Measurements from ENCODE around the gene NLRP9. TPM values are rescaled to one million over a fixed set of nuclear protein-coding genes. Genes with fewer than 3 reads are reported as not detected.

The NLRP9 gene
- total RNA-seq, 4 donors from 2014 or later = not detected

- TF ChIP-seq EP300 (IDR thresholded peaks at IDR 0.05) (no peak), POLR2A (IDR thresholded peaks at IDR 0.05) (no peak), CTCF (IDR thresholded peaks at IDR 0.05) (no peak), POLR2AphosphoS5 (IDR thresholded peaks at IDR 0.05) (no peak)
- WGBS = 88% methylated on average over 29 of the region's 29 CpGs
- Histone ChIP-seq H3K9me3 (no peaks in the 10 kb centered on the region), H3K36me3 (peaks cover 87% of the 10 kb centered on the region), H3K27ac (no peak overlapping the region), H3K27me3 (no peaks in the 10 kb centered on the region), H3K4me1 (peaks cover 8% of the 10 kb centered on the region), H3K4me3 (no peak overlapping the region)
- DNase-seq (ENCODE audit: low spot score in 2 of 2) = no peak
Observed at GRCh38 chr19:55686311-55687050, 51.7 kb downstream of the NLRP9 start.

- H3K4me3 ChIP-seq = no peak overlapping the region
- peaks cover 86% of the 10 kb centered on the region for H3K36me3 ChIP-seq
- no peaks in the 10 kb centered on the region for H3K27me3 ChIP-seq
- no peak for DNase-seq (ENCODE audit: low spot score in 2 of 2)
- H3K9me3 ChIP-seq = no peaks in the 10 kb centered on the region
- 95% methylated on average over 6 of the region's 6 CpGs for WGBS
- no peak overlapping the region for H3K27ac ChIP-seq
- no peak for TF ChIP-seq CTCF (IDR thresholded peaks at IDR 0.05)
- no peak for TF ChIP-seq POLR2AphosphoS5 (IDR thresholded peaks at IDR 0.05)
- no peak for TF ChIP-seq POLR2A (IDR thresholded peaks at IDR 0.05)
- TF ChIP-seq EP300 (IDR thresholded peaks at IDR 0.05) = no peak
- peaks cover 9% of the 10 kb centered on the region for H3K4me1 ChIP-seq
Observed at GRCh38 chr19:55685776-55686175, 52.4 kb downstream of the NLRP9 start.

GRCh38 chr19:55684946-55685681, 53.1 kb downstream of the NLRP9 start:
- Histone ChIP-seq H3K27me3 (no peaks in the 10 kb centered on the region), H3K9me3 (no peaks in the 10 kb centered on the region), H3K4me1 (peaks cover 15% of the 10 kb centered on the region), H3K27ac (no peak overlapping the region), H3K4me3 (no peak overlapping the region), H3K36me3 (peaks cover 86% of the 10 kb centered on the region)
- no peak for DNase-seq (ENCODE audit: low spot score in 2 of 2)
- 94% methylated on average over 50 of the region's 60 CpGs for WGBS
- TF ChIP-seq POLR2AphosphoS5 (IDR thresholded peaks at IDR 0.05) = no peak
- no peak for TF ChIP-seq CTCF (IDR thresholded peaks at IDR 0.05)
- no peak for TF ChIP-seq EP300 (IDR thresholded peaks at IDR 0.05)
- TF ChIP-seq POLR2A (IDR thresholded peaks at IDR 0.05) = no peak

- Histone ChIP-seq H3K4me1 (peaks cover 30% of the 10 kb centered on the region), H3K9me3 (no peaks in the 10 kb centered on the region), H3K27me3 (no peaks in the 10 kb centered on the region), H3K36me3 (peaks cover 86% of the 10 kb centered on the region), H3K4me3 (no peak overlapping the region), H3K27ac (no peak overlapping the region)
- DNase-seq (ENCODE audit: low spot score in 2 of 2) = no peak
- 85% methylated on average over 22 of the region's 22 CpGs for WGBS
- TF ChIP-seq POLR2AphosphoS5 (IDR thresholded peaks at IDR 0.05) (no peak), POLR2A (IDR thresholded peaks at IDR 0.05) (no peak), EP300 (IDR thresholded peaks at IDR 0.05) (no peak), CTCF (IDR thresholded peaks at IDR 0.05) (no peak)
Observed at GRCh38 chr19:55683449-55684261, 54.5 kb downstream of the NLRP9 start.

Data from suprapubic skin (tissue), 4 donors.